NCI-H345 treated with DMSO at 0.1 percent for 48 hours (cell line): ENCODE data around the gene TTF2.

ENCODE experiments used
- DNase-seq: peaks from one replicate; lab custom pipeline; 2025; ENCODE audit not compliant: unreplicated experiment; lab: John Stamatoyannopoulos, UW

The TTF2 gene

DNA sequence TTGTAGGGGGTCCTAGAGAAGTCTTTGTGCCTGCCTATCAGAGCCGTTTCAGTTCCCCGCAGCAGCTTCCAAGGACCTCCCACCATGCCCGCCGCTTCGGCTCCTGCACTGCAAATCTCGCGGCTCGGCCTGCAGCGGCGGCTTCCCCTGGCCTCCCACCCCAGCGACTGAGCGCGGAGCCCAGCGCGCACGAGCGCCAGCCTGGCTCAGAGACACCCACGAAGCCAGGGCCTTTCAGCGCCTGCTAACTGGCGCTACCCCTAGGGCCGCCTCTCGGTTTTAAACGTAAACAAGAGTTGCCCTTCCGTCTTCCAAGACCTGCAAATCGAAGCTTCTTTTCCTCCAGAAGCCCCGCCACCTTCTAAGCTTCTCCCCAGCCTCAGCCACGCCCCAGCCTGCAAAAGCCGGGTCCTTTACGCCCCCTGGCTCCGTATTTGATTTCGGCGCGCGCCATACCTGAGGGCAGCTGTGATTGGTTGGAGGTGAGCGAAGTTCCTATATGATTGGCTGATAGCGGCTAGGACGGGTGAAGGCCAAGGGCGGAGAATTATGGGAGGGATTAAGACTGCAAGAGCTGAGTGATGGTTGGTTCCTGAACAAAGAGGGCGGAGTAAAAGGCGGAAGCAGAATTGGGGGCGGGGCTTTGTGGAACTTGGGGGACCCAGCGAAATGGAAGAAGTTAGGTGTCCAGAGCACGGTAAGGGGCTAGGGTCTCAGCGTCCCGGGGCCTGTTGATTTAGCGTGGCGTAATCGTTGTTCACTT is at the start of gene TTF2:
Gene TTF2, plus strand, starts transcription at position 649 of the 763 bp plus-strand sequence. Its CDS starts 21 bp downstream, at position 670.
- peak; percentile 99 for DNase-seq

DNA sequence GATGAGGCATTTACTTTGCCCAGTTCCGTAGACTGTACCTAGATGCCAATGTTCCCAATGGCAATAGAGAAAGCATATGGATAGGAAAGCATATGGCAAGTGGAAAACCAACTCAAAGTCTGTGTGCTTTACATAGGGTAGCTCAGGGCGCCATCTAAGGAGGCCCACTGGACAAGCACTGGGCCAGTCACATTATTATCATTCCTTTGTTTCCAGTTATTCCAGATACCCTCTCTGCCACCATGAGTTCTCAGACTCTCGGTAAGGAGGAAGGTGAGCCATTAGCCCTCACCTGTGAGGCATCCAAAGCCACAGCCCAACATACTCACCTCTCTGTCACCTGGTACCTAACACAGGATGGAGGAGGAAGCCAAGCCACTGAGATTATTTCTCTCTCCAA is 48.8 kb upstream of the TTF2 start:
- no peak for DNase-seq

DNA sequence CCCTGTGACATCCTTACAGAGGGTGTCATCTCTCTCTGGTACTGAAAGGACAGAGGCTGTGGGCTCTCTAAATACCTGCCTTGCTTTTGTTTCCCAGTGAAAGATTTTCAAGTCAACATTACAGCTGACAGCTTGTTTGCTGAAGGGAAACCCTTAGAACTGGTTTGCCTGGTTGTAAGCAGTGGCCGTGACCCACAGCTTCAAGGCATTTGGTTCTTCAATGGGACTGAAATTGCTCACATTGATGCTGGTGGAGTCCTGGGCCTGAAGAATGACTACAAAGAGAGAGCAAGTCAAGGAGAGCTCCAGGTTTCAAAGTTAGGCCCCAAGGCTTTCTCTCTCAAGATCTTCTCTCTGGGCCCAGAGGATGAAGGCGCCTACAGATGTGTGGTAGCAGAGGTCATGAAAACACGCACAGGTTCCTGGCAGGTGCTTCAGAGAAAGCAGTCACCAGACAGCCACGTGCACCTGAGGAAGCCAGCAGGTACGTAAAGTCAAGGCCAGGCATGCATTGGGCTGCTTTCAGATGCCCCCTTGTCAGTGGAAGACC is 46.7 kb upstream of the TTF2 start:
- DNase-seq = peak; percentile 23

DNA sequence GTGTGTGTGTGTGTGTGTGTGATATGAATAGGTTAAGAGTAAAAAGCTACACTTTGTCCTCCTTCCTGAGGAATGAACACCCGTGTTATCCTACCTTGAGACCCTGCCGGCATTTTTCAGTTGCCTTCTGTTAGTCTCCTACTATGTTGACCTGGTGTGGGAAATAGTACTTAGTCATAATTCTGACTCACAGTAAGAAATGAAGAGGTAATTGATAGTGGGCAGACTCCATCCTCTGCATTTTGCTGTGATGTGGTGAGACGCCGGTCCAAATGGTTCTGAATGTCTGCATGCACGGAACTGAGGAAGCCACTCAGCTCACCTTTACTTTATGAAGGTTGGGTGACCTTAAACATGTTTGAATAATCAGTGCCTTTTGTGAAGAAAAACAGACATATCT is 45.9 kb upstream of the TTF2 start:
- no peak for DNase-seq

DNA sequence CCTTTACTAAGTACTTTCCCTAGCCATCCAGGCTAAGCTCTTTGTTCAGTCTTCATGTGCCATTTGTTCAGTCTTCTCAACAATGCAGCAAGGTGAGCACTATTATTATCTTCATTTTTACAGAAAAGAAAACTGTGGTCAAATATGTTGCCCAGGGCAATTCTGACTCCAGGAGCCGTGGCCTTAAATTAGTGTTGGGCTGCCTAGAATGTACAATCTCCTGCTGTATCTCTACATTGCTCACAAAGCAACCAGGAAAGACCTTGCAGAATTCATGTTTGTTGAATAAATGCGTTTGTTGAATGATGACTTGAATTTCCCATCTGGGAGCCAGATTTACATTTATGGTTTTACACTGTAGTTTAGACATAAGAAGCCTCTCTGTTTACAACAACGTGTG is 44.4 kb upstream of the TTF2 start:
- DNase-seq = no peak

DNA sequence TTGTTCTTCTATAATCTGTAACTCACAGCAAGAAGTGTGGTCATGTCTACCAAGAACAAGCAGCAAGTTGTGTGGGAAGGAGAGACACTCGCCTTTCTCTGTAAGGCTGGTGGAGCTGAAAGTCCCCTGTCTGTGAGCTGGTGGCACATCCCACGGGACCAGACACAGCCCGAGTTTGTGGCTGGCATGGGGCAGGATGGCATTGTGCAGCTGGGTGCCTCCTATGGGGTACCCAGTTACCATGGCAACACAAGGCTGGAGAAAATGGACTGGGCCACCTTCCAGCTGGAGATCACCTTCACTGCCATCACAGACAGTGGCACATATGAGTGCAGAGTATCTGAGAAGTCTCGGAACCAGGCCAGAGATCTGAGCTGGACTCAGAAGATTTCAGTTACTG is 43.1 kb upstream of the TTF2 start:
- DNase-seq = no peak

DNA sequence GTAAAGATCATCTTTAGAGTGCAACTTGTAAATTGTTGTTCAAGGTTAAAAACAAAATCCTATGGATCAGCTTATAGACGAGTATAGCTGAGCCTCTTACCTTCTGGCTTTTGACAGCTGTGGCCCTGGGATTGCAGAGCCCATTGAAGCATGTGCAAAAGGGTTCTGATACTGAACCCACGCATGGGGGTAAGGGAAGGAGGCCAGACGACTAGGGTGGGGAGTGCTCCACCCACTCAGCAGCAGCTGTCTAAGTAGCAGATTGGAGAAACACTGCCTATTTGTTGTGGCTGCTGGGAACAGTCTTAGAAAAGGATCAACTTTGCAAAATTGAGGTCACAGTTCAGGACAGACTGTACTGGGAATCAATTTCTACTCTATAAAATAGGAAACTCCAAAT is 42.5 kb upstream of the TTF2 start:
- DNase-seq = no peak

DNA sequence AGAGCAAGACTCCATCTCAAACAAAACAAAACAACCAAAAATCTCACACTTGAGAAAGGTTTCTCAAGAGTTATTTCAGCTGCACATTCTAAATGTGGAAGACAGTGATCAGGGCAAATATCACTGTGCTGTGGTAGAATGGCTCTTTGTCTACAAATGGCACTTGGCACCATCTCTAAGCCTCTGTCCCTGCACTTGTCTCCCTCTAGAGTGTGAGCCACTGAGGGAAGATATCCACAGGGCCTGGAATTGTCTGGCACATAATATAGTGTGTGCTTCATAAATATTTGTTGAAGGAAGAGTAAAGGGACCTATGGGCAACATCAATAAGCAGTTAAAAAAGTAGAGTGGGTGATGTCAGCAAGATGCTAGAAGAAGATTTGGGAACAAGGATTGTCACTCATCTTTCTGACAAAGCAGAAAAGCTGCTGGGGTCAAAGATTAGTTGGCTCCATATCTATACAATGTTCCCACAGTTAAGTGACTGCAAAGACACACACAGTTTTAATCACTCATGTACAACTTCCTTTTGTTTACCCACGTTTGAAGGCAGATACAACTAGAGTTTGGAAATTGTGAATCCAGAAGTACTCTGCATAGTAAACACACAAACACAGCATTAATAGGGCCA is 39.5 kb upstream of the TTF2 start:
- no peak for DNase-seq

DNA sequence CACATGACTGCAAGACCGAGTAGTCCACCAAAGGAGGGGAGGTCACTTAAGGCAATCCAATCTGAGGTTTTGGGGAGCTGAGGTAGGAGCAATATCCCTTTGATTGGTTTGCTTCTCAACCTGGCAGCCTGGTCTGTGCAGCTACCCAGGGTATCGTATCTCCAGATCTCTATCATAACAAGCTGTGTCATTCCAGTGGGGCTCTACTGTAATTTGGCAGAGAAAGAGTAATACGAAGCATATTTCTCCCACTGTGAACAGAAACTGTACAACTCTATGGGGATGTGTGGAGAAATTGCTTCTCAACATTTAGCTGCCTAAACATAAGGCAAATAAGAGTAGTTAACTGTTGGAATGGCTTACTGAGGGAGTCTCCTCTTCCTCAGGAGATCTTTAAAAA is 38.0 kb upstream of the TTF2 start:
- DNase-seq = no peak

DNA sequence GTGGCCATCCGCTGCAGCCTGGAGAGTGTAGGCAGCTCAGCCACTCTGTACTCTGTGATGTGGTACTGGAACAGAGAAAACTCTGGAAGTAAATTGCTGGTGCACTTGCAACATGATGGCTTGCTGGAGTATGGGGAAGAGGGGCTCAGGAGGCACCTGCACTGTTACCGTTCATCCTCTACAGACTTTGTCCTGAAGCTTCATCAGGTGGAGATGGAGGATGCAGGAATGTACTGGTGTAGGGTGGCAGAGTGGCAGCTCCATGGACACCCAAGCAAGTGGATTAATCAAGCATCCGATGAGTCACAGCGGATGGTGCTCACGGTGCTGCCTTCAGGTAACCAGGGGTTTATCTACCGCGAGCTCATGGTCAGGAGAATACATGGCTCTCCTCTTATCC is 34.6 kb upstream of the TTF2 start:
- no peak for DNase-seq

DNA sequence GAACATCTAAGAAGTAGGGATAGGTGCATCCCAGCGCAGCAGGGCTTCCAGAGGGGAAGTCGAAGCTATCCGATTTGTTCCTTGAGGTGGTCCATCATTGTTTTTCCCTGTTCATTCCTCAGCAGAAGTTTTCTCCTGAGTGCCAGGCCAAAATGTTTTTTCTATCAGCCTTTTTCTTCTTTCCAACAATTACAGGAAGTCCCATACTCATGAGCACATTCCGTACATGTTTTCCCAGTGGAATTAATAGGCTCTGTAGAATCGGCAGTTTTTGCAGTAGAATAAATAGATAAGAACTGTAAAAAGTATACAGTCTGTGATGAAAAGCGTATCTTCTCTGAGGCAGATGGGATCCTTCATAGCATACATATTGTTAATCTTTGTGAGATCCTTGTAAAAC is 33.8 kb upstream of the TTF2 start:
- no peak for DNase-seq

DNA sequence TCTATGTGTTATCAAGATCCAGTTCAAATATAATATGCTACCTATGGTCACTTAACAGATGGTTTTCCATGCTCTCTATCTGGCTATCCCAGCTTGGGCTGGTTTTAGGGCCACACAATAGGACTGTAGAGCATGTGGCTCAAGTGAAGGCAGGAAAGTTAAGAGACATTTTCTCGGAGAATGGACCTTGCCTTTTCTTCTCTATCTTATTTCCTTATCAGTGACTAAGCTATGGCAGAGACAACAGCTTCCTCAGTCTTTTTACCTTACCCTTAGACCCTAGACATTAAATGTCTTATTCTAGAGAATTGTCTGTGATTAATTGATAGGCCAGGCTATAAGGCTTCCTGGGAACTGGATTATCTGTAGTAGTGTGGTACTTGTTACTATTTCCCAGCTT is 30.4 kb upstream of the TTF2 start:
- no peak for DNase-seq

DNA sequence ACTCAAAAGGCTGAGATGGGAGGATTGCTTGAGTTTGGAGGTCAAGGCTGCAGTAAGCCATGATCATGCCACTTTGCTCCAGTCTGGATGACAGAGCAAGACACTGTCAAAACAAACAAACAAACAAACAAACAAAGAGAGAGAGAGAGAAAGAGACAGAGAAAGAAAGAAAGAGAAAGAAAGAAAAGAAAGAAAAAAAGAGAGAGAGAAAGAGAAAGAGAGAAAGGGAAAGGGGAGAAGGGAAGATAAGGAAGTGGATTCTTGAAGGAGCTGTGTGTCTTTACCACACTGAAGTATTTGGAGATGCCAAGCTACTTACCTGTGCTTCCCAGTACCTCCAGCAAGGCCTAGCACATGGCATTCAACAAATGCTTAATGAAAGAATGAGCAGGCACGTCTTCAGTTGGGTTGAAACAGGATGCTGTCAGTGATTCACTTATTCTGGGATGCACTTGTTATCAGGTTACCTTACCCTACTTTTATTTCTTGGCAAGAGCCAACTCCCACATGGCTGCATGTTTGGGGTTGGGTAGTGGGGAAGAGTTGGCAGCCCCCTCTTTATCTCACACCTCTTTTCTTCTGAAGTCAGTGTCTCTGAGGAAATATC is 29.8 kb upstream of the TTF2 start:
- DNase-seq = no peak

DNA sequence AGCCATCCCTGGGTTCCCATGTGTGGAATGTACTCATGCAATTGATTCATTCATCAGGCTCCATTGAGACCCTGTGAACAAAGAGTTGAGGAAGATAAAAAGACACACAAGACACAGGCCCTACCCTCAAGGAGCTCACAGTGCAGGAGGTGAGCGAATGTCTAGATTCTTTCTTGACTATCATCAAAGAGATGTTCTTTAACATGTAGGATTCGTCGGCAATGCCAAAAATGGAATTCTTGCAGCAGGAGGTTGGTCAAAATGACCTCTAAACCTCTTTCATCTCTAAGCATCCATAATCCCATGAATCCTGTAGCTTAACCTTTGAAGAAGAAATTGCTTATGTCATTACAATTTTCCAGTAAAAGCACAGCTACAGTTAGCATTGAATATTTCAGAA is 27.9 kb upstream of the TTF2 start:
- no peak for DNase-seq

DNA sequence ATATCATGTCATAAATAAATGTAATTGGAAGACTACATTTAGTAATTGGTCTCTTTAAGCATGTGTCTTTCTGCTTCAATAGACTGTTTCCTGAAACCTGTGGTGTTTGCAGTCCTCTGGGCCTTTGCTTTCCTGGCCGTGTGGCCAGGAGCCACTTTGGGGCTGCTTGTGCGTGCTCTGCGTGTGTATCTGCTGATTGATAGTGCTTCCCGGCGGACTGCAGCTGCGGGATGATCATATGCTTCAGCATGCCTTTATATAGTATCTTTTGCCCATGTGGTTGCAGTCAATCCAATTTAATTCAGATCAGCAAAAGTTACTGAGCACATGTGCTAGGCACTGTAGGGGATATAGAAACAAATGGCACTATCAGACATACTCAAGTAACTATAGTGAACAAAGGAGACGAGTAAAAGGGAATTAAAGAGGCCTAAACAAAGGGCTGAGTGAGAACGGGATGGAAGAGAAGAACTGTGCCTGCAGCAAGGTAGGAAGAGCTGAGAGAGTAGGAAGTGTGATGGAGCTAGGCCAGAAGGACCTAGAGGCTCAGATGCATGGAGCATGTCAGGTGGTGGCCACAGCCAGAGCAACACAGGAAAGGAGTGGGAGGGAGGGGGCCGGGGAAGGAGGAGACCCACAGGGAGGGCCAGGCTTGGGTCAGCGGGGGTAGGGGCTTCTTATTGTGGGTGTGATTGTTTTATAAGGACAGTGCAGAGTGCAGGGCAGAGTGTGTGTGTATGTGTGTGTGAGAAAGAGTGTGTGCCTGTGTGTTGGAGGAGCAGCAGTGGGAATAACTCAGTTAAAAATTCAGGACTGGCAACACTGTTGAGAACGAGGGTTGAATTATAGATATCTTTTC is 27.2 kb upstream of the TTF2 start:
- DNase-seq = no peak

DNA sequence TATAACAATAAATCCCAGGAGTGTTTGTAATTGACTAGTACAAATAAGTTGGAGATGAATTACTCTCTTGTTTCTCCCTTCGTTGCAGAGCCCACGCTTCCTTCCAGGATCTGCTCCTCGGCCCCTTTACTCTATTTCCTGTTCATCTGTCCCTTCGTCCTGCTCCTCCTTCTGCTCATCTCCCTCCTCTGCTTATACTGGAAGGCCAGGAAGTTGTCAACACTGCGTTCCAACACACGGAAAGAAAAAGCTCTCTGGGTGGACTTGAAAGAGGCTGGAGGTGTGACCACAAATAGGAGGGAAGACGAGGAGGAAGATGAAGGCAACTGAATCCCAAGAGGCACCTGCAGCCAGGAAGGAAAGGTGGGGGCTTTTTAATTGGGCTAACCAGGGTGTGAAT is 26.4 kb upstream of the TTF2 start:
- no peak for DNase-seq

DNA sequence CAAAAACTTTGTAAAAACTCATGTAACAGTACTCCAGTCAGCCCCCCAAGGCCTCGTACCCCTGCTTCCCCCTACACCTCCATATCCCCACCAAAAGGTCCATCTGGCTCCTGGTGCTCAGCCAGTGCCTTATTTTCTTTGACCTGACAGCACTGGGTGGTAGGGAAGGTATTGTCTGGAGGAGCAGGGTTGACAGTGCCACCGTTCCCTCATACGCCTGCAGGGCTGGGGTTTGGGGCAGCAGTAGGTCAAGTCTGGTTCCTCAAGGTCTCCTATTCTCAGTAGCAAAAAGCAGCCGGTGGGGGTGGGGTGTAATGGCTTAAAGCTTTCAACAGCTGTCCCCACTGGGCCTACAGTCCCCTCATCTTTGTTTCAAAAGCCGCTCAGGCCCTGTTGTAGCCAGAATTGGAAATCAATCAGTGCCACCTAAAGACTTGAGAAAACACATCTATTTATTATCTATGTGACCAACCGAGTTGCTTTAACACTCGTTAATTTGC is 25.3 kb upstream of the TTF2 start:
- no peak for DNase-seq

DNA sequence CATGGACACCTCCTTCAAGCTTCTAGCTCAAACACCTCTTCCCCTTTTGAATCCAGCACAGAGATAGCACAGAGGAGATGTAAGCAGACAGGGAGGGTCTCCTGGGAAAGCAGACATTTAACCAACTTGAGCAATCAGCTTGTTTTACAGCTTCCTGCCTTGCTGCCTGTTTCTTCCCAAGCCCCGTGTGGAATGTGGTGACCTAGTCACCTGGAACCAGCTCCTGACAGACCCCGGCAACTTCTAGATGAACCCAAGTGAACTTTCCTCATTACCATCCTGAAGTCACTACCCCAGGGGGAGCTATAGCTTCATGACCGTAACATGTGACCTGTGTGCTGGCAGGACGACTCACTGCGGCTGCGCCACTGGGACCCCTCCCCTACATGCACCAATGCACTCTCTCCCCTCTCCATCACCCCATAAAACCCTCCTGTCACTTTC is 24.1 kb upstream of the TTF2 start:
- DNase-seq = no peak

DNA sequence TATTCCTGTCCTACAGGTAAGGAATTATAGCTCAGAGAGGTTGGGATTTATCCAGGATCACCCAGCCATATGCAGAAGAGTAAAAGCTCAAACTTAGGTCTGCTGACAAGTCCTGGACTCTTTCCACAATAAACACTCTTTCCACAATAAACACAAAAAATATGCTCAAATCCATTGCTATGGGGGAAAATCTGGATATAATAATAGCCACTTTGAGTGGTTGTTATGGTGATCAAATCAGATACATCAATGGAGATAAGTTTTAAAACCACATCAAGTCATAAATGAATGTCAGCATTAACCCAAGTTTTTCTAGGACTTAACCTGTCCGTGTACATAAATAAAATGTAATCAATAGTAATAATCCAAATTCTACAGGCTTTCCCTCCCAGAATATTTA is 22.3 kb upstream of the TTF2 start:
- DNase-seq = no peak

DNA sequence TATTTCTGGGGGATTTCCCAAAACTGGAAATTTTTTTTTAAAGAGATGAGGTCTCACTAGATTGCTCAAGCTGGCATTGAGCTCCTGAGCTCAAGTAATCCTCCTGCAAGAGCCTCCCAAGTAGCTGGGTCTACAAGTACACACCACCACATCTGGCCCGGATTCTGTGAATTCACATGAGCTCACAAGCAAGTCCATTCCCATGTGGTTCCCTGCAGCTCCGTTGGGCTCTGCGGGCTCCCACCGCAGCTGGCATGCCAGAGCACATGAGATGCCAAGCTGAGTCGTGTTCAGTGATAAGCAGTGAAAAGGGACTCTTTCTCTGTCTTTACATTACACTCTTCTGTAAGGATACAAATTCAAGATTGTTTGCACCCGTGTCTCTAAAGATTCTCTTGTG is 21.9 kb upstream of the TTF2 start:
- no peak for DNase-seq

DNA sequence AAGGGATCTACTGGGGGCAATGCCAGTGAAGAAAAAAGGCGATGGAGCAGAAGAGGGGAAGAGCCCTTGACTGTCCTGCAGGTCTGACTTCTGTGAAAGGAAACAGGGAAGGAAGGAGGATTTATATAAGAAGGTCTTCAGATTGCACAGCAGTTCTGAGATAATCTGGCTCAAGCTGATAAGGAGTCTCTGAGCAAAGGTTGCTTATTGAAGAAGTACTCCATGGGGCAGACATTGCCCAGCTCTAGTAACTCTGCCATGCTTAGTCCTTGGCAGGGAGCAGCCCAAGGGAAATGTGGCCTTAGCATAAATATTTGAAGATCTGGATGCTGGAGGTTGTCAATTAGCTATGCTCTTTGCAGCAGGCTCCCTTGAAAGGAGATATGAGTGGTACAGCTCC is 15.9 kb upstream of the TTF2 start:
- no peak for DNase-seq
